Mesothelial cell of epicardium (in vitro differentiated cells): ENCODE measurements around the gene ANKRD11. TPM values are rescaled to one million over a fixed set of nuclear protein-coding genes. Genes with fewer than 3 reads are reported as not detected.
"Not testable (repeated sequence)": the region's sequence is repeated elsewhere in the genome, so short reads cannot be mapped to it uniquely, and the experiment has no call there.

Source experiments
- DNase-seq, 2 experiments: peaks; one replicate each; pipeline ENCODE4 v3.0.0; 2021; ENCODE audit warnings: low spot score in 2 of 2; ENCODE audit not compliant: unreplicated experiment in 2 of 2
- H3K27ac Mint-ChIP-seq: 2 replicates; pipeline ENCODE4 v1.8.0; 2021; ENCODE audit warnings: mixed read lengths
- H3K27me3 Mint-ChIP-seq: 2 replicates; pipeline ENCODE4 v1.8.0; 2021; ENCODE audit warnings: low read depth, mixed read lengths
- H3K36me3 Mint-ChIP-seq: 2 replicates; pipeline ENCODE4 v1.8.0; 2021; ENCODE audit warnings: mixed read lengths
- H3K4me1 Mint-ChIP-seq: 2 replicates; pipeline ENCODE4 v1.8.0; 2021; ENCODE audit warnings: mixed read lengths
- H3K4me3 Mint-ChIP-seq: 2 replicates; pipeline ENCODE4 v1.8.0; 2021; ENCODE audit warnings: mild to moderate bottlenecking, moderate library complexity, mixed read lengths
- H3K9me3 Mint-ChIP-seq: 2 replicates; pipeline ENCODE4 v1.8.0; 2021; ENCODE audit warnings: mixed read lengths
- total RNA-seq: library from RNA; stranded (reverse); gene quantifications from 3 replicates; pipeline ENCODE4 v1.2.1, GENCODE V29; 2021
- TF ChIP-seq, protein P1 (sequence below): fragments of 200-600 bp; sonication (generic); IDR thresholded peaks from one replicate; pipeline ENCODE4 v1.5.0; 2021; ENCODE audit warnings: antibody characterized with exemption; ENCODE audit not compliant: unreplicated experiment

ANKRD11 gene
- total RNA-seq, 1 donor from 2014 or later = 247 TPM

DNA sequence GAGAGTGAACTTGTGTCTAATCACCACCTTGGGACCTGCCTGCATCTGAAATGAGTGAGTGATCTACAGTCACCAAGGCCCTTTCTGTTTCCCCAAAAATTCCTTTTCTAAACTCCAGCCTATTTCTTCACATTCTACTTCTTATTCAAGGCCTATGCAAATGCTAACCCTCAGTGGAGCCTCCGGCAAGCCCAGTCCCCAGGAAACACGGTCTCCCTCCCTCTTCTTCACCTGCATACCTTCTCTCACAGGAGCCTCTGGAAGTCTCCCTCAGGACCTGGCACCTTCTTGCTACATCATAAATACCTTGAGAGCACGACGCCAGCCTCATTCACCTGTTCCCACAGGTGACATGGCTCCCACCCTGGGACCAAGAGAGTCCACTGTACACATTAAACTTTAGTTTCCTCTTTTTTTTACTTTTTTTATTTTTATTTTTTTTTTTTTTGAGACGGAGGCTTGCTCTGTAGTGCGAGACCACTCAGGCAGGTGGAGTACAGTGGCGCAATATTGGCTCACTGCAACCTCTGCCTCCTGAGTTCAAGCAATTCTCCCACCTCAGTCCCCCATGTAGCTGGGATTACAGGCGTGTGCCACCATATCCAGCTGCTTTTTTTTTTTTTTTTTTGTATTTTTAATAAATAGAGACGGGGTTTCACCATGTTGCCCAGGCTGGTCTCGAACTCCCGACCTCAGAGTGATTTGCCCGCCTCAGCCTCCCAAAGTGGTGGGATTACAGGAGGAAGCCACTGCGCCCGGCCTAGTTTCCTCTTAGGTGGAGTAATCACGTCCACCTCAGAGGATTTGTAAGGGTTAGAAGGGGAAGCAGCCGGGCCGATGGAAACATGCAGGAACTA is 97.3 kb downstream of the ANKRD11 start:
- Mint-ChIP-seq H3K36me3 (peaks cover 4% of the 10 kb centered on the region), H3K27me3 (no peaks in the 10 kb centered on the region), H3K9me3 (no peaks in the 10 kb centered on the region), H3K4me1 (peaks cover 38% of the 10 kb centered on the region), H3K4me3 (no peak overlapping the region), H3K27ac (peak overlapping the region; percentile 92)
- DNase-seq = no peak
- TF ChIP-seq, protein P1, sequence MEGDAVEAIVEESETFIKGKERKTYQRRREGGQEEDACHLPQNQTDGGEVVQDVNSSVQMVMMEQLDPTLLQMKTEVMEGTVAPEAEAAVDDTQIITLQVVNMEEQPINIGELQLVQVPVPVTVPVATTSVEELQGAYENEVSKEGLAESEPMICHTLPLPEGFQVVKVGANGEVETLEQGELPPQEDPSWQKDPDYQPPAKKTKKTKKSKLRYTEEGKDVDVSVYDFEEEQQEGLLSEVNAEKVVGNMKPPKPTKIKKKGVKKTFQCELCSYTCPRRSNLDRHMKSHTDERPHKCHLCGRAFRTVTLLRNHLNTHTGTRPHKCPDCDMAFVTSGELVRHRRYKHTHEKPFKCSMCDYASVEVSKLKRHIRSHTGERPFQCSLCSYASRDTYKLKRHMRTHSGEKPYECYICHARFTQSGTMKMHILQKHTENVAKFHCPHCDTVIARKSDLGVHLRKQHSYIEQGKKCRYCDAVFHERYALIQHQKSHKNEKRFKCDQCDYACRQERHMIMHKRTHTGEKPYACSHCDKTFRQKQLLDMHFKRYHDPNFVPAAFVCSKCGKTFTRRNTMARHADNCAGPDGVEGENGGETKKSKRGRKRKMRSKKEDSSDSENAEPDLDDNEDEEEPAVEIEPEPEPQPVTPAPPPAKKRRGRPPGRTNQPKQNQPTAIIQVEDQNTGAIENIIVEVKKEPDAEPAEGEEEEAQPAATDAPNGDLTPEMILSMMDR = no peak

DNA sequence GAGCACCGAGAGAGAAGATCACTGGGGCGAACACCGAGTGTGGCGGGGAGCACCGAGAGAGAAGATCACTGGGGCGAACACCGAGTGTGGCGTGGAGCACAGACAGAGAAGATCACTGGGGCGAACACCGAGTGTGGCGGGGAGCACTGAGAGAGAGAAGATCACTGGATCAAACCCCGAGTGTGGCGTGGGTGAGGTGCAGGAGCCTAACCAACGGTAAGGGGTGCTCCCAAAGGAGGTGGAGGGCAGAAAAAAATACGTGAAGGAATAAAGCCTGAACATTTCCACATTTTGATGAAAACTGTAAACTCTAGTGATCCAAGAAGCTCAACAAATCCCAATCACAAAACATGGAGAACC is 100.2 kb downstream of the ANKRD11 start:
- DNase-seq, H3K9me3 Mint-ChIP-seq, H3K27me3 Mint-ChIP-seq, H3K4me3 Mint-ChIP-seq, H3K36me3 Mint-ChIP-seq, H3K27ac Mint-ChIP-seq: not testable (repeated sequence)
- peaks cover 33% of the 10 kb centered on the region for H3K4me1 Mint-ChIP-seq

DNA sequence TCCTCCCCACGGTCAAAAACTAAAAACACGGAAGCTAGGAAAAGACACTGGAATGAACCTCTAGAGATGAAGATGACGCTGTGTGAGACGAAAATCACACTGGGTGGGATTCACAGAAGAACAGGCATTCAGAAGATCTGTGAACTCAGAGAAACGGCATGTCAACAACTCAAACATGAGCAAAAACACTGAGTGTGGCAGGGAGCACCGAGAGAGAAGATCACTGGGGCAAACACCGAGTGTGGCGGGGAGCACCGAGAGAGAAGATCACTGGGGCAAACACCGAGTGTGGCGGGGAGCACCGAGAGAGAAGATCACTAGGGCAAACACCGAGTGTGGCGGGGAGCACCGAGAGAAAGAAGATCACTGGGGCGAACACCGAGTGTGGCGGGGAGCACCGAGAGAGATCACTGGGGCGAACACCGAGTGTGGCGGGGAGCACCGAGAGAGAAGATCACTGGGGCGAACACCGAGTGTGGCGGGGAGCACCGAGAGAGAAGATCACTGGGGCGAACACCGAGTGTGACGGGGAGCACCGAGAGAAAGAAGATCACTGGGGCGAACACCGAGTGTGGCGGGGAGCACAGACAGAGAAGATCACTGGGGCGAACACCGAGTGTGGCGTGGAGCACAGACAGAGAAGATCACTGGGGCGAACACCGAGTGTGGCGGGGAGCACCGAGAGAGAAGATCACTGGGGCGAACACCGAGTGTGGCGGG is 100.7 kb downstream of the ANKRD11 start:
- H3K4me3 Mint-ChIP-seq, H3K36me3 Mint-ChIP-seq, H3K9me3 Mint-ChIP-seq, DNase-seq, H3K27me3 Mint-ChIP-seq: not testable (repeated sequence)
- Mint-ChIP-seq H3K4me1 (peaks cover 28% of the 10 kb centered on the region), H3K27ac (peak overlapping the region; percentile 49)

DNA sequence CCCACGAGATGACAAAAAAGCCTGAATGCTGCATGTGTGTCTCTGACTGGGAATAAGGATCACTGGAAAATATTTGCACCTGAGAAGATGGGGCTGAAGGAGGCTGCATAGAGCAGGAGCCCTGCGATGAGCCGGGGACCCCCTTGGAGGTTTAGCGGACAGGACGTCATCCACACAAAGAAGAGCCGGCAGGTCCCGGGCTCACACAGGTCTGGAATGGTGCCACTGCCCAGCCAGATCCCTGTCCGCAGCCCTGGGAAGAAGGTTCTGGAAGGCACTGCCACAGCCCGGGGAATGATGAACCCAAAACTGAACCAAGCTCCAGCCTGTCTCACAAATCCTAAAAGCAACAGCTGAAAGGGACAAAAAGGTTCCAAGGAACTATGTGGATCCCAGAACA is 101.8 kb downstream of the ANKRD11 start:
- Mint-ChIP-seq H3K27ac (peak overlapping the region; percentile 32), H3K4me1 (peaks cover 28% of the 10 kb centered on the region), H3K36me3 (peaks cover 4% of the 10 kb centered on the region), H3K9me3 (no peaks in the 10 kb centered on the region), H3K27me3 (no peaks in the 10 kb centered on the region), H3K4me3 (no peak overlapping the region)
- no peak for DNase-seq
- TF ChIP-seq, protein P1 = no peak

DNA sequence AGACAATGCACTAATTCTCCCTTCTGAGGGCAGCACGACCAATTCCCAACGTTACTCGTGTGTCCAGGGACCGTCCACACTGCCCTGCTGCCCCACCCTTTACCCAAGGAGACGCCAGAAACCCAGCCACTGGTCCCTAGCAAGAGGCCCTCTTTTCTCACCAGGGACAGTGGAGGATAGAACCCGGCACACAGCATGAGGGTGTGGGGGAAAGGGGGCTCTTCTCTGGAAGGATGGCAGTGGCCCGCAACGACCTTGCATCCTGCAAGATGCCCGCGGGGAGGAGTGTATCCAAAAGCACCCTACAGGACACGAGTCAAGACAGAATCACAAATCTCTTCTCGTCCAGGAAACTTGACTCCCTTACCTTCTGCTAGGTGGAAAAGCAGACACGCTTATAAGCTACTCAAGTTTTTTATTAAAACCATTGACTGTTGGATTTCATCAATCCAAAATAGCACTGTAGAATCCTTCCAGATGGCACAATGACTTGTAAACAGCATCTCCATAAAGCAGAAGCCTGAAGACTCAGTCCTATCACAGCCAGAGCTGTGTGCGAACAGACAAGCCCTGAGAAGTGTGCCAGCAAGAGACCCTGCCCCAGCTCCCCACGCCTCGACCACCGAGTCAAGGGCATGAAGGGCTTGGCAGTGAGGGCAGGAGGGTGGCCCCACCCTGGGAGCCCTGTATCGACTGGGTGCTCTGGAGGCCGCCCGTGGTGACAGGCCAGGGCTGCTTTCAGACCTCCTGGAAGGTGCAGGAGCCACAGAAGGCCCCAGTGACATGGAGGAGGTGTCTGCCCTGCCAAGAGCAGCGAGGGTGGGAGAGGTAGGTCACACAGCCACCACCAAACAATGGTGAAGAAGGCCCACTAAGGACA is 103.8 kb downstream of the ANKRD11 start:
- Mint-ChIP-seq H3K36me3 (peaks cover 4% of the 10 kb centered on the region), H3K4me3 (no peak overlapping the region), H3K4me1 (peaks cover 34% of the 10 kb centered on the region), H3K9me3 (no peaks in the 10 kb centered on the region), H3K27ac (peak overlapping the region; percentile 49), H3K27me3 (no peaks in the 10 kb centered on the region)
- TF ChIP-seq, protein P1 = no peak
- no peak for DNase-seq

DNA sequence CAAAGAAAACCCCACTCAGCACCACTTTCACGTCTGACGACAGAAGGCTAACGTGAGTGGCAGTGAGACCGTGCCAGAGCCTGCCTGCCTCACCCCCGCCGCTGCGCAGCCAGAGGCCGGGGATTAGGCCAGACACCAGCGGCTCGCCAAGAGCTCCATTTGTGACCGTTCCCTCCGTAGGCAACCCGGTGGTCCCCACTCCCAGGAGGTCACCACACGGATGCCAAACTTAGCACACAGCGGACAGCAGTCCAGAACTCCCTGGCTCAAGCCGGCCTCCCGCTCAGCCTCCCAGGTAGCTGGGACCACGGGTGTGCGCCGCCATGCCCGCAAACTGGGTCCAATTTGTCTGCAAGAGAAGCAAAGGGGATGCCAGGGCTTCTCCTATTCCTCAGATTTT is 104.6 kb downstream of the ANKRD11 start:
- Mint-ChIP-seq H3K27ac (peak overlapping the region; percentile 64), H3K9me3 (no peaks in the 10 kb centered on the region), H3K36me3 (peaks cover 4% of the 10 kb centered on the region), H3K4me3 (no peak overlapping the region), H3K4me1 (peaks cover 35% of the 10 kb centered on the region), H3K27me3 (no peaks in the 10 kb centered on the region)
- DNase-seq = no peak
- TF ChIP-seq, protein P1 = no peak
